ENCODE data around the gene MTR.

DNA sequence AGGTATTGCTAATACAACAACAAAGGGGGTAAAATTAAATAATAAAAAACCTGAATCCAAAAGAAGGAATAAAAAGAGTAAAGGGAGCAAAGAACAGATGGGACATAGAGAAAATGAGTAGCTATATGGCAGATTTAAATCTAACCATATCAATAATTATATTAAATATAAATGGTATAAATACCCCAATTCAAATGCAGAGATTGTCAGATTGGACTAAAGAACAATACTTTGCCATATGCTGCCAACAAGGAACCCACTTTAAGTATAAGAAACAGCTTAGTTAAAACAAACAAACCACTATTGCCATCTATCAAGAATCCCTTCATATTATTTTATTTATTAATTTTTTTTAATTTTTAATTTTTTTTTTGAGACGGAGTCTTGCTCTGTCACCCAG is 122.4 kb downstream of the MTR start:
- TF ChIP-seq, protein P1, sequence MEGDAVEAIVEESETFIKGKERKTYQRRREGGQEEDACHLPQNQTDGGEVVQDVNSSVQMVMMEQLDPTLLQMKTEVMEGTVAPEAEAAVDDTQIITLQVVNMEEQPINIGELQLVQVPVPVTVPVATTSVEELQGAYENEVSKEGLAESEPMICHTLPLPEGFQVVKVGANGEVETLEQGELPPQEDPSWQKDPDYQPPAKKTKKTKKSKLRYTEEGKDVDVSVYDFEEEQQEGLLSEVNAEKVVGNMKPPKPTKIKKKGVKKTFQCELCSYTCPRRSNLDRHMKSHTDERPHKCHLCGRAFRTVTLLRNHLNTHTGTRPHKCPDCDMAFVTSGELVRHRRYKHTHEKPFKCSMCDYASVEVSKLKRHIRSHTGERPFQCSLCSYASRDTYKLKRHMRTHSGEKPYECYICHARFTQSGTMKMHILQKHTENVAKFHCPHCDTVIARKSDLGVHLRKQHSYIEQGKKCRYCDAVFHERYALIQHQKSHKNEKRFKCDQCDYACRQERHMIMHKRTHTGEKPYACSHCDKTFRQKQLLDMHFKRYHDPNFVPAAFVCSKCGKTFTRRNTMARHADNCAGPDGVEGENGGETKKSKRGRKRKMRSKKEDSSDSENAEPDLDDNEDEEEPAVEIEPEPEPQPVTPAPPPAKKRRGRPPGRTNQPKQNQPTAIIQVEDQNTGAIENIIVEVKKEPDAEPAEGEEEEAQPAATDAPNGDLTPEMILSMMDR (IDR thresholded peaks at IDR 0.05), result no peak
- TF ChIP-seq POLR2A (IDR thresholded peaks at IDR 0.05), result no peak
